HG03460 (cell line): ENCODE data around the gene IQCM.
A peak's percentile ranks its signal among the peaks of the same experiment; 100 is the strongest.
"Not testable (repeated sequence)": the region's sequence is repeated elsewhere in the genome, so short reads cannot be mapped to it uniquely, and the experiment has no call there.

Experiments used
- ATAC-seq: cut with Tn5 transposase; IDR thresholded peaks from one replicate; pipeline ENCODE4 v1.9.1; 2021; ENCODE audit not compliant: unreplicated experiment

The IQCM gene

DNA sequence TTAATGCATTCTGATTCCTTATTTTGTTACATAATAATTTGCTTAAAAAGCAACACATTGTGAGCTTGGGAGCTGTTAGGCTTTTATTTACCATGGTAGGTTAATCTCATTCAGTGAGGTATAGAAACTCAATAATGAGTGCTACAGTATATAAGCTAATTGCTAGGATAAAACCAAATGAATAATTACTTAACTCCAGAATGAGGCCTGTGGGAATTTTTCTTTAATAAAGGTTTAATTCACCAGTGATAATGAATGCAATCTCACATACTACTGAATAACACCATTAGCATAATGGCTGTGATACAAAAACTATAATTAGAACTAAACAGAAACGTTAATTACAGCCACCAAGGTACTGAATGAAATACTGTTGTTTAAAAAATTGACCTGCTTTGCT, 326.3 kb downstream of the IQCM start:
- no peak for ATAC-seq

GRCh38 chr4:149486861-149487260, 328.8 kb downstream of the IQCM start:
- ATAC-seq, result no peak

- not testable (repeated sequence) for ATAC-seq
Observed at GRCh38 chr4:149468669-149469068, 347.0 kb downstream of the IQCM start.

DNA sequence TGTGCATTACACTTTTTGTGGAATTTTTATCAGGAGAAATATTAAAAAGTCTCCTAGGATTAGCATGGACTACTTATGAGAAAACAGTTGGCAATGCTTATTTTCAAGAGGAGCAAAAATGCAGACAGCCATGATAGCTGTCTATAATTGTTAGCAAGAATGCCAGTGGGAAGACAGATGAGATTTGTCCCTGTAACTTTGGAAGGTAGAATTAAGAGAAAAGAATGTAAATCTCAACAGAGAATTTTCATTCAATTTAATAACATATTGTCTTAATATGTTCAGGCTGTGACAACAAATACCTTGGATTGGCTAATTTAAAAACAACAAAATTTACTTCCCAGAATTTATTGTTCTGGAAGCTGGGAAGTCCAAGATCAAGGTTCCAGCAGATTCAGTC, 349.2 kb downstream of the IQCM start:
- ATAC-seq, result no peak

DNA sequence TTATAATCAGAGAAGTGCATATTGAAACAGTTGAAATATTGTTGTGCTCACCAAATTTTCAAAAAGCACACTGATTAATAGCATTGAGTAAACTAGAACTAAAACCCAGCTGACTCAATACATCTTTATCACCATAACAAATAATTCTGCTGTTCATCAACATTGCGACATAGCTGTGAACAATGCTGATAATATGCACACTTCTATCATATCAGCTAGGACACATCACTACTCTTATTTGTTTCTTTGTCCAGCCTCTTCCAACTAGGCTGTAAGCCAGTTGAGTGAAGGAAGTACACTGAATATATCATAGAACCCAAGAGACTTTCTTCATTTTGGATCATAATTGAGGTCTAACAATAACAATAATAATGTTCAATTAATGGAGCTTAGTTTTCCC, 349.7 kb downstream of the IQCM start:
- ATAC-seq, result no peak

- ATAC-seq, result no peak
Observed at GRCh38 chr4:149443537-149443936, 372.1 kb downstream of the IQCM start.

DNA sequence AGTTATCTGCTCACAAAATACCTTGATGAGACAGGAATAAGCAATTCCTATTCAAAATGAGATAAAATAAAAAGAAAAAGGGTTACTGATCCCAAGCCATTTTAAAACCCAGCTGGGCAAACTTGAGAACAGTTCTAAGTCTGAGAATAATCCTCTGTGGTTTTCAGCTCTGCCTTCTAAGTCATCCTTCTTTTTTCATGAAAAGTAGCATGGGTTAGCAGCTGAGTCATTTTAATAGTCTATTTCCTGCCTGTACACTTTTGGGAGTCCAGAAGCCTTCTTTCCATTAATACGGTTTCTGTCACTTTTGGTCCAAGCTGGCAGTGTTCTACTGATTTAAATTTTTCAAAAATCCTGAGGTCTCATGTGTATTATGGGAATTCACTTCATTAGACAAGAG, 374.3 kb downstream of the IQCM start:
- no peak for ATAC-seq

GRCh38 chr4:149426461-149426860, 389.2 kb downstream of the IQCM start:
- ATAC-seq, result no peak

DNA sequence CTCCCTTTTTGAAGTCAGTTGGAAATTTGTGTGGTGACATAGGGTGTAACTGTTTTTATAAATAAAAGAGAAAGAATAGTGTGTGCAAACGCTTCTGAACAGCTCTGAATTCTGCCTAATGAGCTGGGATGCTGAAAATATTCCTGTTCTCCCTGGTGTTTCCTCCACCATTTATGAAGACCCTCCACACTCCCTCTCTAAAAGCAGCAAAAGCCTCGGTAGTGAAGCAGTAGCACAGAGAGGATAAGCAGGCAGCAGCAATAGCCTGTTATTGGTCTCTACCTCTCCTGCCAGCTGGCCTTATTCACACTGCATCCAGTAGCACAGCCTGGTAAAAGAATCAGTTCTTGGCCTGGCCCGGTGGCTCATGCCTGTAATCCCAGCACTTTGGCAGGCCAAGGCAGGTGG, 406.1 kb downstream of the IQCM start:
- no peak for ATAC-seq

DNA sequence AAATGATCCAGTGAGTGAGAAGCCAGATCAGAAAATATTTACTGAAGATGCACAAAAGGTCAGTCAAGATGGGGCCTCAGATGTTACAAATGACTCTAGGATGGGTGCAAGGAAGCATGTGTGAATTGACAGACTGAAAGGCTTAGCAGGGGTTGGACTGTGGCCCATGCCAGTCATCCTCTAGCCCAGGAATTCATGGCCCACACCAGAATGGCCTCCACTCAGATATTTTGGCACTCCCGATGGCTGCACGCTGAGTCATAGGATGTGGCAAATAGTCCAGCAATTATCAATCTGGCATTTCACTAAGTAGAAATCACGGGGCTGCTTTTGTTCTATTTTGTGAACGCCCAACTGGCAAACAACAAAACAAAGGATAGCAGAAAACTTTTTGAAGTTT, 406.5 kb downstream of the IQCM start:
- no peak for ATAC-seq

- ATAC-seq, result no peak
Observed at GRCh38 chr4:149404143-149404542, 411.5 kb downstream of the IQCM start.

GRCh38 chr4:149403081-149403480, 412.6 kb downstream of the IQCM start:
- ATAC-seq, result no peak

DNA sequence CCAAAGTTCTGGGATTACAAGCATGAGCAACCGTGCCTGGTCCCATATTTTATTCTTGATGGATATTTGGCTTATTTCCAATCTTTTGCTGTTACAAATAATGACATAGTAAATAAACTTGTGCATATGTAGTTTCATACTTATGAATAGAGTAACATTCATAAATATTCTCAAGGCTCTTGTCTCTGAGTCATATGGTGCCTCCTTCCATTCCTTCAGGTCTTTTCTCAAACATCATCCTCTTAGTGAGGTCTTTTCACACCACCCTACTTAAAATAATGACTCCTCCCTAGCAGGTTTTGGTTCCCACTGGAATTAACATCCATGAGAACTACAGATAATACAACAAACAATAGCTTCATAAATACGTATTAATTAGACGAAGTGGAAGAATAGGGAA, 416.6 kb downstream of the IQCM start:
- ATAC-seq, result no peak

- peak; percentile 66 for ATAC-seq
Observed at GRCh38 chr4:149370785-149371420, 444.7 kb downstream of the IQCM start.

GRCh38 chr4:149370002-149370401, 445.6 kb downstream of the IQCM start:
- ATAC-seq, result no peak

DNA sequence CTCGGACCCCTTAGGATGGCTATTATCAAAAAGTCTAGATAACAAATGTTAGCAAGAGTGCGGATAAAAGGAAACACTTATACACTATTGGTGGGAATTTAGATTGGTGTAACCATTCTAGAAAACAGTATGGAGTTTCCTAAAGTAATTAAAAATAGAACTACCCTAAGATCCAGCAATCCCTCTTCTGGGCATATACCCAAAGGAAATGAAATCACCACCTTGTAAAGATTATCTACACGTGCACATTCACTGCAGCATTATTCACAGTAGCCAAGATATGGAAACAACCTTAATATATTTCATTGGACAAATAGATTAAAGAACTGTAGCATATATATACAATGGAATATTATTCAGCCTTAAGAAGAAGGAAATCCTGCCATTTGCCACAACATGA, 462.4 kb downstream of the IQCM start:
- no peak for ATAC-seq

DNA sequence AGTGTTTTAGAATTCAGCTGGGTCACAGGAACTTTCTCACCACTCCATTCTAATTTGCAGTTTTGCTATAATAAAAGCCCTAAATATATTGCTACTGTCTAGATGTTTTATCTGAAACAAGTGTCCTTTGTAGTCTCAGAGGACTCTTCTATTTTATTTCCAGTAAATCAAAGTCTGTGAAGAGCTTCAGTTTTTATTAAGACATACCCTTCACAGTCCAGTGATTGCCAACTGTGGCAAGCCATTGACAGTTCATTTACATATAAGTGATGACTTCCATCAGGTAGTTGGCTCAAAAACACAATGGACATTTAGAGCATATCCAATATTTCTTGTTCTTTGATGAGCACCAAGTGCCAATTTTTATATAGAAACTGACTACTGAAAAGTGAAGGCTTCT, 466.1 kb downstream of the IQCM start:
- no peak for ATAC-seq

DNA sequence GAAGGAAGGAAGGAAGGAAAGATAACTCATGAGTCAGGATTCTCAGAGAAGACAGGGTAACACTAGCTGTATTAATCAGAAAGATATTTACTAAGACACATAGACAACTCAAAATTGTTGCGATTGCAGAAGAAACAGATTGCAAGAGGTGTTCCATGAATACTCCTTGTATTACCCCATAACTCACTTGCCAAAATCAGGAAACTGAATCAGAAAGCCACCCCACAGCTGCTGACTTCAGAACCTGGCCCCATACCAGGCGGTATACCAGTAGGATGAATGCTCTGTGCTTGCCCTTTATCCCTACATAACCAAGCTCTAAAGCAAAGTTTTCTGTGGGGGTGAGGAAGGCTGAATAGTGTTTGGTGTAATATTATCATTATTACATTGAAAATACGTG, 468.5 kb downstream of the IQCM start:
- no peak for ATAC-seq

DNA sequence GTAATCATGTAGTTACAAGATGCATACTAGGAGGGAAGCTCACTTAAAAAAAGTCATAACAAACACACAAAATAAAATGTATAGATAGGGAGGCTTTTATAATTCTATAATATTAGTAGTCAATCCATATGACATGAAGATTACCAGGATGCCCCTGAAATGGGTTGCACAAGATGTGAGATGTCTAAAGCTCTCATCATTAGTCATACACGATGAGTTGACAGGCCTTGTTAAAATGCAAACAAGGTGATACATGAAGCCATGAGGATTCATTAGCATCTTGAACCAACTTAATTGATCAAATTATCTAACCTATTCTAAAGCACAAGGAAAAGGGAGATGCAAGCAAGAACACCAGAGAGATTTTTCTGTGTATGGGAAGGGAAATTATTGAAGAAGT, 470.2 kb downstream of the IQCM start:
- ATAC-seq, result no peak

- ATAC-seq, result no peak
Observed at GRCh38 chr4:149344436-149344835, 471.2 kb downstream of the IQCM start.

DNA sequence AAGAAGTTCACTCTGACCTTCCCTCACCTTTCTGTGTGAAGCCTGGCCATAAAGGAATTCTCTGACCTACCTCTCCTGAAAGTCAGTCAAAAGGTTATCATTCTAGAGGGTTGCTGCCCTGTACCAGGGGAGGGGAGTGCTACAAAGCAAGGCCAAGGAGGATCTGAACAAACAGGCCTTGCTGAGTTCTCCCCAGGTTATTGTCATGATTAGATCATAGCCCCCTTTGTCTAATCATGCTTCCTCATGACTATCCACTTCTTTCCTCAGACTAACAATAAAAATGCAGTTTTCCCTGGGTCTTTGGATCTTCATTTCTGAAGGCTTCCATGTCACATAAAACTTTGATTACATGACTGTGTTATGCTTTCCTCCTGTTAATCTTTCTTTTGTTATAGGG, 472.0 kb downstream of the IQCM start:
- no peak for ATAC-seq

DNA sequence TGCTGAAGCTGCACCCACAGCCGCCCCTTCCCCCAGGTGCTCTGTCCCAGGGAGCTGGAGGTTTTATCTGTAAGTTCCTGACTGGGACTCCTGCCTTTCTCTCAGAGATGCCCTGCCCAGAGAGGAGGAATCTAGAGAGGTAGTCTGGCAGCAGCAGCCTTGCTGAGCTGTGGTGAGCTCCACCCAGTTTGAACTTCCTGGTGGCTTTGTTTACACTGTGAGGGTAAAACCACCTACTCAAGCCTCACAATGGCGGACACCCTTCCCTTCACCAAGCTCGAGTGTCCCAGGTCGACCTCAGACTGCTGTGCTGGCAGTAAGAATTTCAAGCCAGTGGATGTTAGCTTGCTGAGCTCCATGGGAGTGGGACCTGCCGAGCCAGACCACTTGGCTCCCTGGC, 474.5 kb downstream of the IQCM start:
- ATAC-seq, result not testable (repeated sequence)

DNA sequence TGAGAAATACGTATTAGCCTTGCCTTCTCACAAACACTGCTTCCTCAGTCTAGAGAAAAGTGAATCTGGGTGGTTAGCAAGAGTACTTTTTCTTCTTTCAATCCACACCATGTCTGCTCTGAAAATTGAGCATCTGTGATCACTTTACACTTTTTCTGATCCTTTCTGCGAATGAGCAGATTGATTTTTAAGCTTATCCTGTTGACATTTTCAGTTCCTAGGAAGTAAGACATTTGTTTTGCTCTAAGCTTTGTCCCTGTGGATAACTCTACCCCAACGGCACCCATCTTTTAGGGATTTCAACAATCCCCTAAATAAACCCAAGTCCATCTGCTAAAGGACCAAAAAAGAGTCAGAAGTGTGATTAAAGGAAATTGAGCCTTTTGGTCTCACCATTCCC, 487.5 kb downstream of the IQCM start:
- no peak for ATAC-seq

DNA sequence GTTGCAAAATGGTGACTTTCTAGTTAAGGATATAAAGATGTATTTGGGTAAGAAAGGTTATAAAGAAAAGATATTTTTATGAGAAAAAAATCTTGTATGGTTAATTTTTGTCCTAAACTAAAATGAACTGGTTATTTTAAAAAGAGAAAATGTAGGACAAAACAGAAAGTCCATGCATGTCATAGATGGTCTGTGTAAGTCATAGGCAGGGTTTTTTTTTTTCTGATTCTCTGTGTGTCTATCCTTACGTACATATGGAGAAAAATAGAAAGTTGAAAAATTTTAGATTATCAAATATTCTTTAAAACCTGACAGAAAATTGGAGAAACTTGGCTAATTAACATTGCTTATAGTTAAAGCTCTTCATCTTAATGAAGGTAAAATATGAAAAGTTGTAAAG, 493.4 kb downstream of the IQCM start:
- ATAC-seq, result no peak
